Epidermal melanocyte (primary cell): ENCODE results near the gene SLC38A9.
"Not testable (repeated sequence)": the region's sequence is repeated elsewhere in the genome, so short reads cannot be mapped to it uniquely, and the experiment has no call there.

Experiments used
- DNase-seq: peaks from one replicate; pipeline ENCODE4 v3.0.0; 2011; ENCODE audit warnings: low spot score; ENCODE audit not compliant: insufficient read length

The SLC38A9 gene

GRCh38 chr5:55613112-55613868 lies 98.8 kb downstream of the SLC38A9 start:
- DNase-seq, result no peak

GRCh38 chr5:55610542-55610941 lies 101.6 kb downstream of the SLC38A9 start:
- DNase-seq, result no peak

- no peak for DNase-seq
These were observed 102.7 kb downstream of the SLC38A9 start for GRCh38 chr5:55609413-55609812.

GRCh38 chr5:55608595-55609349 lies 103.4 kb downstream of the SLC38A9 start:
- DNase-seq, result no peak

- not testable (repeated sequence) for DNase-seq
These were observed 104.8 kb downstream of the SLC38A9 start for GRCh38 chr5:55607309-55607708.

- no peak for DNase-seq
These were observed 107.5 kb downstream of the SLC38A9 start for GRCh38 chr5:55604611-55605067.

GRCh38 chr5:55603922-55604321 lies 108.2 kb downstream of the SLC38A9 start:
- DNase-seq, result no peak

GRCh38 chr5:55601628-55602027 lies 110.5 kb downstream of the SLC38A9 start:
- no peak for DNase-seq

GRCh38 chr5:55601204-55601618 lies 110.9 kb downstream of the SLC38A9 start:
- DNase-seq, result peak; percentile 44

GRCh38 chr5:55600497-55601203 lies 111.5 kb downstream of the SLC38A9 start:
- DNase-seq, result no peak

GRCh38 chr5:55600086-55600485 lies 112.0 kb downstream of the SLC38A9 start:
- no peak for DNase-seq

GRCh38 chr5:55599148-55600050 lies 112.7 kb downstream of the SLC38A9 start:
- no peak for DNase-seq

- DNase-seq, result no peak
These were observed 114.8 kb downstream of the SLC38A9 start for GRCh38 chr5:55597014-55597981.

GRCh38 chr5:55594671-55595070 lies 117.5 kb downstream of the SLC38A9 start:
- no peak for DNase-seq

GRCh38 chr5:55593115-55593472 lies 119.0 kb downstream of the SLC38A9 start:
- no peak for DNase-seq

GRCh38 chr5:55592388-55593114 lies 119.6 kb downstream of the SLC38A9 start:
- DNase-seq, result no peak

GRCh38 chr5:55591686-55592085 lies 120.4 kb downstream of the SLC38A9 start:
- no peak for DNase-seq

- no peak for DNase-seq
These were observed 126.9 kb downstream of the SLC38A9 start for GRCh38 chr5:55585206-55585610.
